ENCODE results near the gene PAPLN. TPM values are rescaled to one million over a fixed set of nuclear protein-coding genes. Genes with fewer than 3 reads are reported as not detected.

The PAPLN gene
- total RNA-seq, 1 donor from 2014 or later = 2.7 TPM

DNA sequence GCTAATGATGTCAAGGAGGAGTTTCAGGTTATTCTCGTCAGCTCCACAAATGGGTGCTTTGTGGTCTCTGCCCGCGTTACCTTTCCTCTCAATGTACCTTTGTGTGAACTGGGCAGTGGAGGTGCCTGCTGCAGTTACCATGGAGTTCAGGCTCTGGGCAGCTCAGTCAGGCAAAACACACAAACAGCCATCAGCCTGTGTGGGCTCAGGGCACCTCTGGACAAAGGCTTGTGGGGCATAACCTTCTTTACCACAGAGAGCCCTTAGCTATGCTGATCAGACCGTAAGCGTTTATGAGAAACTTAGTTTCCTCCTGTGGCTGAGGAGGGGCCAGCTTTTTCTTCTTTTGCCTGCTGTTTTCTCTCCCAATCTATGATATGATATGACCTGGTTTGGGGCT lies 16.7 kb upstream of the PAPLN start:
- no peak overlapping the region for H3K27ac Mint-ChIP-seq
- H3K4me3 Mint-ChIP-seq (ENCODE audit: low read depth) = no peak overlapping the region
- peaks cover 22% of the 10 kb centered on the region for H3K36me3 Mint-ChIP-seq (ENCODE audit: insufficient read depth)

DNA sequence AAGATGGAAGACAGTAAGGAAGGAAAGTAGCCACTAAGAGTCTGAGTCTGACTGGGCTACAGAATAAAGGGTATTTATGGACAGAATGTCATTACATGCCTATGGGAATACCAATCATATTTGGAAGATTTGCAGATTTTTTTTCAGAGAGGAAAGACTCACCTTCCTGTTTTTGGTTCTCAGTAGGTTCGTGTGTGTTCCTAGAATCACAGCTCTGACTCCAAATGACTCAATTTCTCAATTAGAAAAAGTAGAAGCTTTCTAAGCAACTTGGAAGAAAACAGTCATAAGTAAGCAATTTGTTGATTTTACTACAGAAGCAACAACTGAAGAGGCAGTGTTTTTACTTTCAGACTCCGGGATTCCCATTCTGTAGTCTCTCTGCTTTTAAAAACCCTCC lies 15.4 kb upstream of the PAPLN start:
- Mint-ChIP-seq H3K36me3 (ENCODE audit: insufficient read depth) (peaks cover 20% of the 10 kb centered on the region), H3K4me3 (ENCODE audit: low read depth) (no peak overlapping the region), H3K27me3 (no peaks in the 10 kb centered on the region), H3K4me1 (ENCODE audit: low read depth) (no peaks in the 10 kb centered on the region), H3K9me3 (ENCODE audit: low read depth) (no peaks in the 10 kb centered on the region), H3K27ac (no peak overlapping the region)
- TF ChIP-seq, protein P1, sequence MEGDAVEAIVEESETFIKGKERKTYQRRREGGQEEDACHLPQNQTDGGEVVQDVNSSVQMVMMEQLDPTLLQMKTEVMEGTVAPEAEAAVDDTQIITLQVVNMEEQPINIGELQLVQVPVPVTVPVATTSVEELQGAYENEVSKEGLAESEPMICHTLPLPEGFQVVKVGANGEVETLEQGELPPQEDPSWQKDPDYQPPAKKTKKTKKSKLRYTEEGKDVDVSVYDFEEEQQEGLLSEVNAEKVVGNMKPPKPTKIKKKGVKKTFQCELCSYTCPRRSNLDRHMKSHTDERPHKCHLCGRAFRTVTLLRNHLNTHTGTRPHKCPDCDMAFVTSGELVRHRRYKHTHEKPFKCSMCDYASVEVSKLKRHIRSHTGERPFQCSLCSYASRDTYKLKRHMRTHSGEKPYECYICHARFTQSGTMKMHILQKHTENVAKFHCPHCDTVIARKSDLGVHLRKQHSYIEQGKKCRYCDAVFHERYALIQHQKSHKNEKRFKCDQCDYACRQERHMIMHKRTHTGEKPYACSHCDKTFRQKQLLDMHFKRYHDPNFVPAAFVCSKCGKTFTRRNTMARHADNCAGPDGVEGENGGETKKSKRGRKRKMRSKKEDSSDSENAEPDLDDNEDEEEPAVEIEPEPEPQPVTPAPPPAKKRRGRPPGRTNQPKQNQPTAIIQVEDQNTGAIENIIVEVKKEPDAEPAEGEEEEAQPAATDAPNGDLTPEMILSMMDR (IDR thresholded peaks at IDR 0.05; ENCODE audit: unreplicated experiment) = no peak
- DNase-seq (ENCODE audit: low spot score, unreplicated experiment) = no peak

More for the DNA sequence above, 16.7 kb upstream of the PAPLN start:
- Mint-ChIP-seq H3K4me1 (ENCODE audit: low read depth) (no peaks in the 10 kb centered on the region), H3K27me3 (no peaks in the 10 kb centered on the region), H3K9me3 (ENCODE audit: low read depth) (no peaks in the 10 kb centered on the region)
- TF ChIP-seq, protein P1 (IDR thresholded peaks at IDR 0.05; ENCODE audit: unreplicated experiment) = no peak
- DNase-seq (ENCODE audit: low spot score, unreplicated experiment) = no peak

DNA sequence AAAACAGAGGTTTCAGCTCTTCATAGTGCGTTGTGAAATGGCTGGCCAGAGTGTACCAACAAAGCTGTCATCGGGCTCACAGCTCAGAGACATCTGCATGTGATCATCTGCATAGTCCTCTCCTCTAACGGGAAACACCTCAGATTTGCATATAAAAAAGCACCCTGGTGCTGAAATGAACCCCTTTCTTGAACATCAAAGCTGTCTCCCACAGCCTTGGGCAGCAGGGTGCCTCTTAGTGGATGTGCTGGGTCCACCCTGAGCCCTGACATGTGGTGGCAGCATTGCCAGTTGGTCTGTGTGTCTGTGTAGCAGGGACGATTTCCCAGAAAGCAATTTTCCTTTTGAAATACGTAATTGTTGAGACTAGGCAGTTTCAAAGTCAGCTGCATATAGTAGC lies 14.3 kb upstream of the PAPLN start:
- no peak for DNase-seq (ENCODE audit: low spot score, unreplicated experiment)
- Mint-ChIP-seq H3K36me3 (ENCODE audit: insufficient read depth) (peaks cover 18% of the 10 kb centered on the region), H3K4me1 (ENCODE audit: low read depth) (peaks cover under 1% of the 10 kb centered on the region), H3K27ac (no peak overlapping the region), H3K4me3 (ENCODE audit: low read depth) (no peak overlapping the region), H3K9me3 (ENCODE audit: low read depth) (no peaks in the 10 kb centered on the region), H3K27me3 (no peaks in the 10 kb centered on the region)
- TF ChIP-seq, protein P1 (IDR thresholded peaks at IDR 0.05; ENCODE audit: unreplicated experiment) = no peak

DNA sequence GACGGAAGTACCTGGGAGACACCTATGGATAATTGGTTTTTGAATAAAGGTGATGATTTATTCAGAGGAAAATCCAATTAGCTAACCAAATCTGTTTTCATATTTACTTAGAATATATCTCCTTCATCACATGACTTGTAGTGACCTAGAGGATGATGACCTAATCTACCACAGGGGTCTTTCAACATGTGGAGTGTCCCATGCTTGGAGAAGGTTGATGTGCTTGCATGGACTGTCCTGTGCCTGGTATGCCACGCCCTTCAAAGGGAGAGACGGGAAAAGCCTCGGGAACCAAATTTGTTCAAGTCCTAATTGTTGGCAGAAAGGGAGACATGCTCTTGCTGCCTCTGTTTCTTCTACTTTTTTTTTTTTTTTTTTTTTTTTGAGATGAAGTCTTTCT lies 11.8 kb upstream of the PAPLN start:
- no peaks in the 10 kb centered on the region for H3K27me3 Mint-ChIP-seq
- TF ChIP-seq, protein P1 (IDR thresholded peaks at IDR 0.05; ENCODE audit: unreplicated experiment) = no peak
- no peak overlapping the region for H3K4me3 Mint-ChIP-seq (ENCODE audit: low read depth)
- H3K27ac Mint-ChIP-seq = no peak overlapping the region
- peaks cover 6% of the 10 kb centered on the region for H3K4me1 Mint-ChIP-seq (ENCODE audit: low read depth)
- peaks cover 6% of the 10 kb centered on the region for H3K36me3 Mint-ChIP-seq (ENCODE audit: insufficient read depth)
- no peak for DNase-seq (ENCODE audit: low spot score, unreplicated experiment)
- no peaks in the 10 kb centered on the region for H3K9me3 Mint-ChIP-seq (ENCODE audit: low read depth)

DNA sequence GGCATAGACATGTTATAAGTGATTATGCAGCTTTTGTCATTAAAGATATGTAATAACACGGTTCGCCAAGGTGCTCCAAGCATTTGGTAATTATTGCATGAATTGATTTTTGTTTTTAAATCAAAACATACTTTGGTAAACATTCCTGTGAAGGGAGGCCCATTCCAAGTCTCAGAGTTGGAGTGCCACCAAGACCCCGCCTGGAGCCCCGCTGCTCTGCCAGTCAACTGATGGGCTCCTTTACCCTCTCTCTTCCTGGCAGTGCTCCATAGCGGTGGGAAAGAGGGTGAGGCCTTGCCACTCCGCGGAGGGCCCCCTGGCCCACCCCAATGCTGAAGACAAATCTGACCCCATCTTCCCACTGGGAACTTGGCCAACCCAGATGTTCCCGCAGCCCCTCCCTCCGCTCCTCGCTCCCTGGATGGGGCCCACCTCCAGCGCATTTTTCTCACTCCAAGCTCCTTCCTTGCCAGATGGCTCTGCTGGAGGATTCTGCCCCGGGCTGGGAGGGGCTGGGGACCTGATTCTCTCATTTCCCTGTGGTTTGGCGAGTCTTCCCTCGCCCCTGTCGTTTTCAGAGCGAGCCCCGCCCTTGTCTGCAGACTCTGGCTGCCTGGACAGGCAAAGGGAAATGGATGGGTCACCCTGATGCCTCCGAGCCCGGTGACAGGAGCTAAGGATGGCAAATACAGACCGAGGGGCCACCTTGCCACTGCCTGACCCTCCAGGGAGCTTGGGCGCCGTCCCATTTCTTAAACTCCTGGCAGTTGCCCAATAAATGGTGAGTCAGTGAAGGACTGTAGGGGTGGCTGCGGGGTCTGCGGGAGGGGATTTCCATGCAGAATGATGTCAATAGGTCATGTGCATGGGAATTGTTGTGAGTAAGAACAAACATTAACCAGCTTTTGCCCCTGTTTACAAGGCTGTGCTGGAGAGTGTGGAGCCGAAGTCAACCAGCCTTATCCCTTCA lies 9.2 kb upstream of the PAPLN start:
- H3K4me3 Mint-ChIP-seq (ENCODE audit: low read depth) = no peak overlapping the region
- no peak for DNase-seq (ENCODE audit: low spot score, unreplicated experiment)
- peaks cover 6% of the 10 kb centered on the region for H3K4me1 Mint-ChIP-seq (ENCODE audit: low read depth)
- H3K27ac Mint-ChIP-seq = no peak overlapping the region
- H3K9me3 Mint-ChIP-seq (ENCODE audit: low read depth) = no peaks in the 10 kb centered on the region
- peaks cover 10% of the 10 kb centered on the region for H3K27me3 Mint-ChIP-seq
- peaks cover 3% of the 10 kb centered on the region for H3K36me3 Mint-ChIP-seq (ENCODE audit: insufficient read depth)
- TF ChIP-seq, protein P1 (IDR thresholded peaks at IDR 0.05; ENCODE audit: unreplicated experiment) = no peak
